OCI-LY3 (cell line): Measurements from ENCODE around the gene LY6G6F.

Experiments used
- H2AFZ ChIP-seq: fragments of 200-600, 300-600 bp; shearing (Covaris generic); 2 replicates; pipeline ENCODE4 v1.6.0; 2014; ENCODE audit warnings: antibody characterized with exemption, low read depth, low read length
- H3K27ac ChIP-seq: fragments of 200-600, 300-600 bp; sonication (generic); 2 replicates; pipeline ENCODE4 v1.5.1; 2014; ENCODE audit warnings: mild to moderate bottlenecking, low read length, moderate library complexity, mixed read lengths
- H3K27me3 ChIP-seq: fragments of 200-600, 300-600 bp; sonication (generic); 2 replicates; pipeline ENCODE4 v1.6.1; 2014; ENCODE audit warnings: low read depth, low read length, mixed read lengths
- H3K36me3 ChIP-seq: fragments of 200-600, 300-600 bp; sonication (generic); replicated peaks from 2 replicates; pipeline ENCODE3; 2014; ENCODE audit warnings: low read depth, low read length, mixed read lengths
- H3K4me1 ChIP-seq: fragments of 300-600, 200-600 bp; sonication (generic); 2 replicates; pipeline ENCODE4 v1.6.1; 2014; ENCODE audit warnings: low read length, mixed read lengths
- H3K4me2 ChIP-seq: fragments of 200-600, 300-600 bp; sonication (generic); 2 replicates; pipeline ENCODE4 v1.6.1; 2014; ENCODE audit warnings: low read length, mixed read lengths
- H3K4me3 ChIP-seq: fragments of 300-600, 200-600 bp; sonication (generic); 2 replicates; pipeline ENCODE4 v1.5.1; 2014; ENCODE audit warnings: antibody characterized with exemption, mild to moderate bottlenecking, low read length, moderate library complexity
- H3K79me2 ChIP-seq: fragments of 300-600, 200-600 bp; shearing (Covaris generic); 2 replicates; pipeline ENCODE4 v1.6.1; 2014; ENCODE audit warnings: mild to moderate bottlenecking, low read length, mixed read lengths
- H3K9ac ChIP-seq: fragments of 300-600, 200-600 bp; shearing (Covaris generic); 2 replicates; pipeline ENCODE4 v1.6.0; 2014; ENCODE audit warnings: mild to moderate bottlenecking, low read length, moderate library complexity
- H3K9me3 ChIP-seq: fragments of 200-600, 300-600 bp; shearing (Covaris generic); 2 replicates; pipeline ENCODE4 v1.6.1; 2014; ENCODE audit warnings: low read length, mixed read lengths; ENCODE audit not compliant: insufficient read depth
- H4K20me1 ChIP-seq: fragments of 200-600, 300-600 bp; sonication (generic); 2 replicates; pipeline ENCODE4 v1.6.1; 2016; ENCODE audit warnings: low read length, mixed read lengths; ENCODE audit not compliant: insufficient read depth
- EZH2phosphoT487 ChIP-seq: fragments of 200-600 bp; shearing (Covaris generic); IDR thresholded peaks from 2 replicates; pipeline ENCODE4 v1.6.1; 2018; ENCODE audit warnings: antibody characterized with exemption, mixed run types, low read depth
- TF ChIP-seq, protein P1 (sequence below): fragments of 200-600, 300-600 bp; sonication (generic); IDR thresholded peaks from 2 replicates; pipeline ENCODE4 v1.5.1; 2014; ENCODE audit warnings: antibody characterized with exemption, low read length, low read depth

Gene LY6G6F

GRCh38 chr6:31734247-31734820, 27.7 kb downstream of the LY6G6F start:
- H3K36me3 ChIP-seq: peaks cover 30% of the 10 kb centered on the region

GRCh38 chr6:31734821-31735406, 28.2 kb downstream of the LY6G6F start:
- no peaks in the 10 kb centered on the region for H3K27me3 ChIP-seq
- H3K9ac ChIP-seq: peak overlapping the region; percentile 99
- peaks cover 29% of the 10 kb centered on the region for H3K36me3 ChIP-seq
- no peak for TF ChIP-seq EZH2phosphoT487
- TF ChIP-seq, protein P1, sequence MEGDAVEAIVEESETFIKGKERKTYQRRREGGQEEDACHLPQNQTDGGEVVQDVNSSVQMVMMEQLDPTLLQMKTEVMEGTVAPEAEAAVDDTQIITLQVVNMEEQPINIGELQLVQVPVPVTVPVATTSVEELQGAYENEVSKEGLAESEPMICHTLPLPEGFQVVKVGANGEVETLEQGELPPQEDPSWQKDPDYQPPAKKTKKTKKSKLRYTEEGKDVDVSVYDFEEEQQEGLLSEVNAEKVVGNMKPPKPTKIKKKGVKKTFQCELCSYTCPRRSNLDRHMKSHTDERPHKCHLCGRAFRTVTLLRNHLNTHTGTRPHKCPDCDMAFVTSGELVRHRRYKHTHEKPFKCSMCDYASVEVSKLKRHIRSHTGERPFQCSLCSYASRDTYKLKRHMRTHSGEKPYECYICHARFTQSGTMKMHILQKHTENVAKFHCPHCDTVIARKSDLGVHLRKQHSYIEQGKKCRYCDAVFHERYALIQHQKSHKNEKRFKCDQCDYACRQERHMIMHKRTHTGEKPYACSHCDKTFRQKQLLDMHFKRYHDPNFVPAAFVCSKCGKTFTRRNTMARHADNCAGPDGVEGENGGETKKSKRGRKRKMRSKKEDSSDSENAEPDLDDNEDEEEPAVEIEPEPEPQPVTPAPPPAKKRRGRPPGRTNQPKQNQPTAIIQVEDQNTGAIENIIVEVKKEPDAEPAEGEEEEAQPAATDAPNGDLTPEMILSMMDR: no peak
- H3K27ac ChIP-seq: peak overlapping the region; percentile 98
- H3K79me2 ChIP-seq: peaks cover 38% of the 10 kb centered on the region
- no peaks in the 10 kb centered on the region for H3K9me3 ChIP-seq
- no peak overlapping the region for H2AFZ ChIP-seq
- peak overlapping the region; percentile 95 for H3K4me3 ChIP-seq
- H4K20me1 ChIP-seq: peaks cover 8% of the 10 kb centered on the region
- H3K4me2 ChIP-seq: peak overlapping the region; percentile 98
- H3K4me1 ChIP-seq: peaks cover 34% of the 10 kb centered on the region

More at GRCh38 chr6:31734247-31734820, 27.7 kb downstream of the LY6G6F start:
- Histone ChIP-seq H4K20me1 (peaks cover 8% of the 10 kb centered on the region), H3K9ac (peak overlapping the region; percentile 99; the same call in 1 of the 2 replicates), H3K27ac (peak overlapping the region; percentile 98), H3K27me3 (no peaks in the 10 kb centered on the region), H3K4me2 (peak overlapping the region; percentile 98), H3K4me3 (peak overlapping the region; percentile 95), H3K79me2 (peaks cover 37% of the 10 kb centered on the region), H3K9me3 (no peaks in the 10 kb centered on the region), H2AFZ (no peak overlapping the region), H3K4me1 (peaks cover 39% of the 10 kb centered on the region)
- no peak for TF ChIP-seq EZH2phosphoT487

GRCh38 chr6:31736021-31736767, 29.5 kb downstream of the LY6G6F start, which contains the start of gene CLIC1:
CLIC1 (minus strand) TSS chr6:31736530; CDS start chr6:31736300, 230 bp downstream.
- peaks cover 23% of the 10 kb centered on the region for H3K36me3 ChIP-seq
- H3K27ac ChIP-seq: peak within 1 kb of the TSS; percentile 98
- H4K20me1 ChIP-seq: peaks cover 8% of the 10 kb centered on the region
- no peaks in the 10 kb centered on the region for H3K27me3 ChIP-seq
- H3K9ac ChIP-seq: peak within 1 kb of the TSS; percentile 99
- H3K4me3 ChIP-seq: peak within 1 kb of the TSS; percentile 95
- H3K9me3 ChIP-seq: no peaks in the 10 kb centered on the region
- TF ChIP-seq, protein P1: no peak
- TF ChIP-seq EZH2phosphoT487: no peak
- peak within 1 kb of the TSS; percentile 98 for H3K4me2 ChIP-seq
- 0 out of 2 replicates have a peak within 1 kb of the TSS, but pooled peaks have one; percentile 66 for H2AFZ ChIP-seq
- H3K4me1 ChIP-seq: peaks cover 37% of the 10 kb centered on the region
- H3K79me2 ChIP-seq: peaks cover 50% of the 10 kb centered on the region

DNA sequence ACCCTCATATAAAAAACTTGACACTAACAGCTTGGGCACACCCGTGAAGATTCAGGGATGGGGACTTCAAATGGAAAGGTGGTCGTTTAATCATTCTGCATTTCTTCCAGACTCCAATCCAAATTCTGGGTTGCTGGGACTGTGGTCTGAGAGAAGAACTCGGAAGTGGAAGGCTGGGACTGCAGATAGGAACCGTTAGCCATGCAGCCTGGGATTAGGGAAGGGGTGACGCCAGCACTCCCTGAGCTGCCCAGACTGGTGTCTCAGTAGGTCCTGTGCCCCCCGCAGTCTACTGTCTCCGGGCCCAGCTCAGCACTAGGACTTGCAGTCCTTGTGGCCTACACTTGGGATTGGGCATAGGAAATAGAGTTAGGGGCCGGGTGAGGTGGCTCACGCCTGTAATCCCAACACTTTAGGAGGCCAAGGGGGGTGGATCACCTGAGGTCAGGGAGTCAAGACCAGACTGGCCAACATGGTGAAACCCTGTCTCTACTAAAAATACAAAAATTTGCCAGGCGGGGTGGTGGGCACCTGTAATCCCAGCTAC, 30.2 kb downstream of the LY6G6F start:
- no peak for TF ChIP-seq EZH2phosphoT487
- TF ChIP-seq, protein P1: no peak

More for the DNA sequence above, 30.2 kb downstream of the LY6G6F start:
- Histone ChIP-seq H4K20me1 (peaks cover 8% of the 10 kb centered on the region), H3K27ac (peak overlapping the region; percentile 98), H3K9me3 (no peaks in the 10 kb centered on the region), H3K4me1 (peaks cover 37% of the 10 kb centered on the region), H3K36me3 (peaks cover 23% of the 10 kb centered on the region), H3K27me3 (no peaks in the 10 kb centered on the region), H3K79me2 (peaks cover 52% of the 10 kb centered on the region), H2AFZ (no peak overlapping the region), H3K4me3 (peak overlapping the region; percentile 95), H3K4me2 (peak overlapping the region; percentile 98), H3K9ac (peak overlapping the region; percentile 99)
